PC-9 (cell line): ENCODE measurements around the gene AUTS2.

ENCODE experiments used
- EZH2 ChIP-seq: fragments of 200-600 bp; sonication (generic); IDR thresholded peaks from 2 replicates; pipeline ENCODE4 v1.8.0; 2017; ENCODE audit warnings: antibody characterized with exemption, low read depth
- TF ChIP-seq, protein P1 (sequence below): fragments of 200-600 bp; sonication (generic); conservative IDR thresholded peaks from 2 replicates; pipeline ENCODE4 v1.6.1; 2017; ENCODE audit warnings: mixed run types, antibody characterized with exemption, mild to moderate bottlenecking, moderate library complexity

DNA sequence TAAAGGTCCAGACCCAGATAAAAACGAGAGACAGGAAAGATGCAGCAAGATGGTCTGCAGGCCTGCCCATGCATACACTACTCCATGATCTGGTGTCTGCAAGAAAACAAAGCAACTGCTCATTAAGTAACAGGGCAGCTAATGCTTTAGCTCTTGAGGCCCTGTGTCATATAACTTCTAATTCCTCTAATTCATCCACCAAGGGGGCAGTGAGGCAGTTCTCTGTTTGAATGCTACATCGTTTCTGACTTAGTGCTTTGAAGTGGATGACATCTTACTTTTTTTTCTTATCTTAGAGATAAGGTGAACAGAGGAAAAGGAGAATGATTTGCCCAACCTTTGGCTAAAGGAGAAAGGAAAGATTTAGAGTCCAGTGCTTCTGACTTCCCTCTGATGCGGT lies 619.7 kb downstream of the AUTS2 start:
- TF ChIP-seq, protein P1, sequence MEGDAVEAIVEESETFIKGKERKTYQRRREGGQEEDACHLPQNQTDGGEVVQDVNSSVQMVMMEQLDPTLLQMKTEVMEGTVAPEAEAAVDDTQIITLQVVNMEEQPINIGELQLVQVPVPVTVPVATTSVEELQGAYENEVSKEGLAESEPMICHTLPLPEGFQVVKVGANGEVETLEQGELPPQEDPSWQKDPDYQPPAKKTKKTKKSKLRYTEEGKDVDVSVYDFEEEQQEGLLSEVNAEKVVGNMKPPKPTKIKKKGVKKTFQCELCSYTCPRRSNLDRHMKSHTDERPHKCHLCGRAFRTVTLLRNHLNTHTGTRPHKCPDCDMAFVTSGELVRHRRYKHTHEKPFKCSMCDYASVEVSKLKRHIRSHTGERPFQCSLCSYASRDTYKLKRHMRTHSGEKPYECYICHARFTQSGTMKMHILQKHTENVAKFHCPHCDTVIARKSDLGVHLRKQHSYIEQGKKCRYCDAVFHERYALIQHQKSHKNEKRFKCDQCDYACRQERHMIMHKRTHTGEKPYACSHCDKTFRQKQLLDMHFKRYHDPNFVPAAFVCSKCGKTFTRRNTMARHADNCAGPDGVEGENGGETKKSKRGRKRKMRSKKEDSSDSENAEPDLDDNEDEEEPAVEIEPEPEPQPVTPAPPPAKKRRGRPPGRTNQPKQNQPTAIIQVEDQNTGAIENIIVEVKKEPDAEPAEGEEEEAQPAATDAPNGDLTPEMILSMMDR = no peak
- TF ChIP-seq EZH2 = no peak
